Large intestine (tissue), 3 donors: ENCODE data around the gene CHRNB2. TPM values are rescaled to one million over a fixed set of nuclear protein-coding genes. Genes with fewer than 3 reads are reported as not detected.

Experiments
- DNase-seq, 2 donors: peaks; one replicate each; pipeline versions ENCODE4 v3.0.0 to v3.0.0-alpha.2; 2013
- H3K27ac ChIP-seq: one replicate; pipeline ENCODE4 v1.5.1; 2013; ENCODE audit warnings: low read length
- H3K27me3 ChIP-seq: 2 replicates; pipeline ENCODE4 v1.6.1; 2013; ENCODE audit warnings: low read length; ENCODE audit not compliant: control insufficient read depth, insufficient read depth
- H3K36me3 ChIP-seq: 2 replicates; pipeline ENCODE4 v1.6.1; 2013; ENCODE audit warnings: low read length; ENCODE audit not compliant: control insufficient read depth, insufficient read depth
- H3K4me1 ChIP-seq: one replicate; pipeline ENCODE4 v1.6.1; 2013; ENCODE audit warnings: low read length; ENCODE audit not compliant: control insufficient read depth, insufficient read depth
- H3K4me3 ChIP-seq: one replicate; pipeline ENCODE4 v1.5.1; 2013; ENCODE audit warnings: low read length
- H3K9me3 ChIP-seq: one replicate; pipeline ENCODE4 v1.6.1; 2013; ENCODE audit warnings: mild to moderate bottlenecking, low read depth, low read length, moderate library complexity; ENCODE audit not compliant: control insufficient read depth
- WGBS: methylation state at CpG from one replicate; pipeline ENCODE4 v1.1.5; 2013; ENCODE audit warnings: low lambda C conversion rate; ENCODE audit not compliant: insufficient coverage; 5-methylcytosine and 5-hydroxymethylcytosine counted together
- polyA plus RNA-seq: library from polyadenylated mRNA; unstranded; fragments of 120-200 nt; gene quantifications from one replicate; pipeline ENCODE4 v1.2.1, GENCODE V29; 2013

CHRNB2 gene
- polyA plus RNA-seq, 1 donor: 1.7 TPM

DNA sequence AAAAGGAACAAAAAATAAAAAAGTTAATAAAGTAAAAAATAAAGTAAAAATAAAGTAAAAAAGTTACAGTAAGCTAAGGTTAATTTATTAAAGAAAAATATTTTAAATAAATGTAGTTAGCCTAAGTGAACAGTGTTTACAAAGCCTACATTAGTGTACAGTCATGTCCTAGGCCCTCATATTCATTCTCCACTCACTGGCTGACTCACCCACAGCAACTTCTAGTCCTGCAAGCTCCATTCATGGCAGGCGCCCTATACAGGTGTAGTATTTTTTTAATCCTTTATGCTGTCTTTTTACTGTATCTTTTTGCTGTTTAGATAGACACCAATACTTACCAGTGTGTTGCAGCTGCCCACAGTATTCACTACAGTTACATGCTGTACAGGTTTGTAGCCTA is 28.0 kb downstream of the CHRNB2 start:
- Histone ChIP-seq H3K27me3 (no peaks in the 10 kb centered on the region), H3K4me3 (no peak overlapping the region), H3K9me3 (no peaks in the 10 kb centered on the region), H3K27ac (no peak overlapping the region), H3K4me1 (no peaks in the 10 kb centered on the region), H3K36me3 (peaks cover 86% of the 10 kb centered on the region)
- DNase-seq: no peak
- no CpG with 5 or more reads among the region's 1 CpG for WGBS

DNA sequence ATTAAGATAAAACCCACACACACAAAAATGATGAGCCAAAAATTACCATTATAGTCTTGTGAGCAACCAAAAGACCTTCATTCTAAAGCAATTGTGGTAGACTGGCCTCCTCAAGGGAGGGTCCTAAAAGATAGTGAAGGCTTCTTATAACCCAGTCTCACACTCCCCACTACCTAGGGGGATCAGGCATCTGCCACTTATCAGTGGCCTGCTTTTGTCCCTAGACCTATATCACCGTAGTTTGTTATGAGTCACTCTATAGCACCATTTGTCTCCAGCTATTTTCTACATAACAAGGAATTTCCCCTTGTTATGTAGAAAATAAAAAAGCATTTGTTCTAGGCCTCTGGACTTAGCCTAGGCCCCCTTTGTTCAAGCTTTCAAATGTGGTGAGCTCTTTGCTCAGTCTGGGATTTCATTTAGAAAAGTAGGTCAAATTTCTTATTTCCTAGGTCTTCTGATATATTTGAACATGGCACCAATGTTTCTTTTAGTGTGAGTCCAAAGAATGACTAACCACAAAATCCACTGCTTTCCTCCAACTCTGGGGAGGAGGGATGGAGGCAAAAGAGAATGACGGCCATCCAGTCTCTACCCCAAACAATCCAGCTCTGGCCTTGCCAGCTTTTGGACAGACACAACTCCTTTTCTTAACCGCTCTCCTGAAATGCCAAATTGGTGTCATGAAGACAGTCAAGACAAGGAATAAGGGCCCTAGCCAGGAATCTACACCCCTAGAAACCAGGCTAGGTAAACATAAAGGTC is 31.5 kb downstream of the CHRNB2 start:
- Histone ChIP-seq H3K27ac (no peak overlapping the region), H3K4me1 (no peaks in the 10 kb centered on the region), H3K27me3 (no peaks in the 10 kb centered on the region), H3K36me3 (peaks cover 75% of the 10 kb centered on the region), H3K9me3 (no peaks in the 10 kb centered on the region), H3K4me3 (no peak overlapping the region)
- DNase-seq: no peak
- 100% methylated on average over 1 of the region's 3 CpGs for WGBS

DNA sequence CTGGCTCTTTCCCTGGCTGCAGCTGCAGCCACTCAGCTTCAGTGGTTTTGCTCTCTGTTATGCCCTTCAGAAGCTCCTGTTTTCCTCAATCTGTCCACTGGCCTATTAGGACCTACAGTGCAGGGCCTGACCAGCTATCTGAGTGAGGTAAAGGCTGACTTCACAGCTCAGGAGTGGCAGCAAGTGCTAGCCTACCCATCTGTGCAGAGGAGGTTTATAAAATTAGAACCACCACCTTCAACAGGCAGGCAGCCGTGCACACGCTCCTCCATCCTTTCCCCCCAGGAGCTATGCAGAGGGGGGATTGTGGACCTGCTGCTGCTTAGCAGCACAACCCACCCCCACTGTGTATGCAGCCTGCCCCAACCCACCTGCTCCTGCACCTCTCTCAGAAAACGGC is 32.1 kb downstream of the CHRNB2 start:
- DNase-seq: no peak
- no peaks in the 10 kb centered on the region for H3K27me3 ChIP-seq
- no peaks in the 10 kb centered on the region for H3K9me3 ChIP-seq
- no CpG with 5 or more reads among the region's 3 CpGs for WGBS
- H3K36me3 ChIP-seq: peaks cover 69% of the 10 kb centered on the region
- H3K4me1 ChIP-seq: peaks cover under 1% of the 10 kb centered on the region
- no peak overlapping the region for H3K4me3 ChIP-seq
- no peak overlapping the region for H3K27ac ChIP-seq

DNA sequence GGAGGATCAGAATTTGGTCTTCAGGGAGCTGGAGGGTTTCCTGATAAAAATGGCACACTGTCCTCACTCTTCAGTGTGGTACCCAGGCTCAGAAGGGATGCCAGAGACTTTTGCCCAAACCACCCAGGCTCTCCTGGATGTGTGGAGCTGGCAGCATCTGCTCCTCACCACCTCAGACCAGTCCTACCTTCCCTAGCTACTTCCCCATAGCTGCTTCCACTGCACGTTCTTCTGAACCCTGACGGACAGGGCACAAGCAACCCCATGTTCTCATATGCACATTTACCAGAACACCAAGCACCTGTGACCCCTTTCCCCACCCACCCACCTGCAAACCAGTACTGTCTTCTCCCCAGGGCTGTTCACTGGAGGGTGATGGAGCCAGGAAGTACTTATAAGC is 35.7 kb downstream of the CHRNB2 start:
- DNase-seq: no peak
- H3K27me3 ChIP-seq: no peaks in the 10 kb centered on the region
- WGBS: no CpG with 5 or more reads among the region's 2 CpGs
- H3K27ac ChIP-seq: no peak overlapping the region
- H3K36me3 ChIP-seq: peaks cover 40% of the 10 kb centered on the region
- no peaks in the 10 kb centered on the region for H3K9me3 ChIP-seq
- H3K4me3 ChIP-seq: no peak overlapping the region
- H3K4me1 ChIP-seq: peaks cover 15% of the 10 kb centered on the region

DNA sequence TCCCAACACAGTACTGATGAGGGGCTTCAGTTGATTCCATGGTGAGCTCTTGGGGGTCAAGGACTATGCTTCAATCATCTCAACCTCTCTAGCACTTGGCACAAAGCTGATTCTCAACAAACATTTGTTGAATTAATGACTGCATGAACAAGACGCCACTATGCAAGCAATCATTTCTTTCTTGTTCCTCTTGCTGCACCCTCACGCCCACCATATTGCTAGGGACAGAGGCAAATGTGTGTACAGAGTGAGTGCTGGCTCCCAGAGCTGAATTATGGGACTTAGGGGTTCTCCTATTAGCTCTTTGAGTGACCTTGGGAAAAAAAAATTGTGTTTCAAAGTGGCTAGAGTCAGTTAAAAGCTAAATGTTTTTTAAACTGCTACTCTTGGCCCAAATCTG is 38.0 kb downstream of the CHRNB2 start:
- Histone ChIP-seq H3K4me3 (no peak overlapping the region), H3K27ac (no peak overlapping the region), H3K36me3 (peaks cover 24% of the 10 kb centered on the region), H3K4me1 (peaks cover 23% of the 10 kb centered on the region), H3K27me3 (no peaks in the 10 kb centered on the region), H3K9me3 (no peaks in the 10 kb centered on the region)
- DNase-seq: no peak
- WGBS: no CpG with 5 or more reads among the region's 2 CpGs

DNA sequence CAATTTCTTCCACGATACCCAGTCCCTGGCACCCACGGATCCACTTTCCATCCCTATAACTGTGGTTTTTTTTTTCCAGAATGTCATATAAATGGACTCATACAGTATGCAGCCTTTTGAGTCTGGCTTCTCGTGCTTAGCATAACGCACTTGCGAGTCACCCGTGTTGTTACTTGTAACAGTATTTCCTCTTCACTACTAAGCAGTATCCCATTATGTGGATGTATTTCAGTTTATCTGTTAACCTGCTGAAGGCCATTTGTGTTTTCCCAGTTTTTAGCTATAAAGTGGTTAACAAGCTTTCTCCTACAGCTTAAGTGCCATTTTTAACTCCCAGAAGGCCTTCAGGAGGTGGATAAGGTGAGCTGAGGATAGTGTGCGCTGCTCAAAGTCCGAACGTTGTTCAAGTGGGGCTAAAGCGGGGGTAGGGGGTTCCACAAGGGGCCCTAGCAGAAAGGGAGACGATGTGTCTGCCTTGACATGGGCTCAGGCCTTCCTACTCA is 39.6 kb downstream of the CHRNB2 start:
- no peaks in the 10 kb centered on the region for H3K9me3 ChIP-seq
- H3K4me1 ChIP-seq: peaks cover 23% of the 10 kb centered on the region
- peaks cover 8% of the 10 kb centered on the region for H3K36me3 ChIP-seq
- no peak for DNase-seq
- peak overlapping the region; percentile 98 for H3K27ac ChIP-seq
- 50% methylated on average over 2 of the region's 11 CpGs for WGBS
- H3K27me3 ChIP-seq: no peaks in the 10 kb centered on the region
- H3K4me3 ChIP-seq: peak overlapping the region; percentile 87

DNA sequence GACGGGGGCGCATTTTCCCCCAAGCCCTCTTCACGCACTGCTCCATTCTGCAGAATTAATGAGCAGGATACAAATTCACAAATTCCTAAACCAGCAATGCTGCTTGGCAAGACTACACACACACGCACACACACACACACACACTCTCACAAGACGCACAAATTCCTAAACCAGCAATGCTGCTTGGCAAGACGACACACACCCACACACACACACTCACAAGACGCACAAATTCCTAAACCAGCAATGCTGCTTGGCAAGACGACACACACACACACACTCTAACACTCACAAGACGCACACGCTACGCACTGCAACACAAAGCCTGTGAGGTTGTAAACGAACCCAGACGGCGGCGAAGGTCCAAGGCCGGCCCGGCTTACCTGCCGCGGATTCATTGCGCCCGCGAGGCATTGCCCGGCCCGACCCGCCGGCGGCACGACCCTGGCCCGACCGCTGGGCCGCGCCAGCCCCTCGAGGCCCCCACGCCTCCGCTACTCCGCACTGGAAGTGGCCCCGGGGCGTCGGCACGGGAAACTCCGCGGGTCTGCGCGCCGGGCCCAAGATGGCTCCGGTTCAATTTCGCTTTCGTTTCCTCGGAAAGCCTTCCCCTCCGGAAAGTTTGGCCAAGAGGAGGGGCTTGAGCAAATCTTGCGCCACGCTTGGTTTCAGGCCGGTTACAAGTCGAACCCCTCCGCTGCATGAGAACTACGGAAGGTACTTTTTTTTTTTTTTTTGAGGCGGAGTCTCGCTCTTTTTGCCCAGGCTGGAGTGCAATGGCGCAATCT is 40.2 kb downstream of the CHRNB2 start, which contains the start of gene ADAR:
TSS of gene ADAR (minus strand) at position 578 of the 788 bp plus-strand sequence. CDS start at position 398, 180 bp downstream.
- peaks cover 23% of the 10 kb centered on the region for H3K4me1 ChIP-seq
- H3K4me3 ChIP-seq: peak within 1 kb of the TSS; percentile 87
- H3K9me3 ChIP-seq: no peaks in the 10 kb centered on the region
- peaks cover 4% of the 10 kb centered on the region for H3K36me3 ChIP-seq
- peak within 1 kb of the TSS; percentile 98 for H3K27ac ChIP-seq
- no CpG with 5 or more reads among the region's 59 CpGs for WGBS
- H3K27me3 ChIP-seq: no peaks in the 10 kb centered on the region
- peak; percentile 94 to 98 for DNase-seq

DNA sequence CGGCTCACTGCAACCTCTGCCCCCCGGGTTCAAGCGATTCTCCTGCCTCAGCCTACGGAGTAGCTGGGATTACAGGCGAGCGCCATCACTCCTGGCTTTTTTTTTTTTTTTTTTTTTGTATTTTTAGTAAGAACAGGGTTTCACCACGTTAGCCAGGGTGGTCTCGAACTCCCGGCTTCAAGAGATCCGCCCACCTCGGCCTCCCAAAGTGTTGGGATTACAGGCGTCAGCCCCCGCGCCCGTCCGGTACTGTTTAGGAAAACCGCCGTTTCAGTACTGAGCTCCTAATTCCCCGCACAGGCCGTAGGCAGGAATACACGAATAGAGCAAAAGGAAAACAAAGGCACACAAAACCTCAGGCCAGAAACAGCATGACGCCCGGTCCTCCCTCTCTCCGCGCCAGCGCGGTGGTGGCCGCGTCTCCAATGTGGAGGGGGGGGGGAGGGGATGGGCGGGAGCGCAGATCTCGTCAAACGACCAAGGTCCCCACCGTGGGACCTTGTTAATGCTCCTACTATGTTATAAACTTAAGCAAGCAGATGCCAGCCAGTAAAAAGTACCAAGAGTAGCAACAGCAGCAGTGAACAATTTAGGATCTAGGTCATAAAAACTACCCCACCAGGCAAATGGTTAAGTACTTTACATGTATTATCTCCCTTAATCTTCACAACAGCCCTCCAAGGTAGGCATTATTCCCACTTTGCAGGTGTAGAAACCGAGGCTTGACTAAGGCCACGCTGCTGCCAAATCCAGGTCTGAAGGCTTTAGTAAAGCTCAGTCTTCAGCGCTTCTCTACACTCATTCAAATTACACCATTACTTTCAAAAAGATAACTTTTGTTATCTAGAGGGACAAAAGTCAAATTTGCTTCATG is 41.1 kb downstream of the CHRNB2 start:
- WGBS: 17% methylated on average over 4 of the region's 37 CpGs
- peaks cover 23% of the 10 kb centered on the region for H3K4me1 ChIP-seq
- DNase-seq: peak; percentile 21 to 73
- peak overlapping the region; percentile 87 for H3K4me3 ChIP-seq
- H3K9me3 ChIP-seq: no peaks in the 10 kb centered on the region
- peaks cover 4% of the 10 kb centered on the region for H3K36me3 ChIP-seq
- peak overlapping the region; percentile 98 for H3K27ac ChIP-seq
- H3K27me3 ChIP-seq: no peaks in the 10 kb centered on the region

DNA sequence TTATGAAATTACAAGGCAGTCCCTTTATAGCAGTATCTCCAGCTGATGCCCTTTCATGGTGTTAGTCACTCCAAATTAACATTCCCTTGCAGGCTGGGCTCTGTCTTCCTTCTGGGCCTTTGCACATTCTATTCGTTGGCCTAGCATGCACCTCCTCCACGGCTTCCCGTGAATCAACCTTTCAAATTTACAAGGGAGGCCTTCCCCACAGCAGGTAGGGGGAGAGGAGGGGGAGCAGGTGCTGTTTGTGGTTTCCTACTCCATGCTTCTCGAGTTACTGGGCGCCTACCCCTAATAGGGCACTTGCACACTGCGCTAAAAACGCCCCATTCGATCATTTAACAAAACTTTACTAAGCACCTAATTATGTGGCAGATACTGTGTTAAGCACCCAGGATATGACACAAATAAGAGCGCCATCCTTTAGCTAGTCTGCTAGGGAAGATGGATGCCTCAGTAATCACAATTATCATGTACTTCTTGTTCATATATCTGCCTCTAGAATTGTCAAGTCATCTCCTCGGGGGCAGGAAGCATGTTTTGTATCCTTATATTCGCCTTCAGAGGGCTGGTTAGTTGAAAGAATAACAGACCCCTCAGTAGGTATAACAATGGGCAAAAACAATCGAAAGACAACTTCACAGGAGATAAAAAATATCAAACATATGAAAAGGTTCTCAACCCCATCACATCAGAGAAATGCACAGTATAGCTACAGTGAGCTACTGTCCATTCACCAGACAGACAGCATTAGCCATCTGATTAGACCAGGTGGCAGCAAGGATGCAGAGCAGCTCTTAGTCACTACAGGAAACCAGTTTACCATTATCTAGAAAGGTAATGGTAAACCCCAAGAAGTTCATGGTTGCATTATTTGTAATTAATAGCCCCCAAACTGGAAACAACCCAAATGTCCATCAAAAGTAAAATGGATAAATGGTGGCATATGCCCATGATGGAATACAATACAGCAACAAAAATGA is 42.1 kb downstream of the CHRNB2 start:
- Histone ChIP-seq H3K4me1 (peaks cover 22% of the 10 kb centered on the region), H3K36me3 (peaks cover 4% of the 10 kb centered on the region), H3K27ac (no peak overlapping the region), H3K27me3 (no peaks in the 10 kb centered on the region), H3K4me3 (no peak overlapping the region), H3K9me3 (no peaks in the 10 kb centered on the region)
- WGBS: 100% methylated on average over 2 of the region's 12 CpGs
- DNase-seq: no peak
